Effector memory CD4-positive, alpha-beta T cell (primary cell): Measurements from ENCODE around the gene INO80E.

Source experiments
- DNase-seq, 3 donors: peaks; one replicate each; pipeline ENCODE4 v3.0.0-alpha.2; 2020
- H3K27ac ChIP-seq: 2 replicates; pipeline ENCODE4 v1.7.0; 2013; ENCODE audit warnings: mild to moderate bottlenecking, low read length, moderate library complexity; ENCODE audit not compliant: insufficient read depth, poor library complexity, severe bottlenecking
- H3K27me3 ChIP-seq: replicated peaks from 2 replicates; pipeline ENCODE4 v1.7.0; 2013; ENCODE audit warnings: mild to moderate bottlenecking, low read length; ENCODE audit not compliant: insufficient read depth, control insufficient read depth, poor library complexity, severe bottlenecking
- H3K36me3 ChIP-seq: 2 replicates; pipeline ENCODE4 v1.7.0; 2013; ENCODE audit warnings: mild to moderate bottlenecking, low read length, moderate library complexity; ENCODE audit not compliant: control insufficient read depth, insufficient read depth
- H3K4me1 ChIP-seq: 2 replicates; pipeline ENCODE4 v1.7.0; 2013; ENCODE audit warnings: low read length, mild to moderate bottlenecking; ENCODE audit not compliant: control insufficient read depth, insufficient read depth, poor library complexity, severe bottlenecking
- H3K4me3 ChIP-seq: 2 replicates; pipeline ENCODE4 v1.7.0; 2013; ENCODE audit warnings: low read length, low read depth, mild to moderate bottlenecking; ENCODE audit not compliant: insufficient read depth, poor library complexity, severe bottlenecking
- H3K9me3 ChIP-seq: 2 replicates; pipeline ENCODE4 v1.7.0; 2013; ENCODE audit warnings: mild to moderate bottlenecking, low read length, moderate library complexity; ENCODE audit not compliant: control insufficient read depth

INO80E gene

GRCh38 chr16:30003670-30004423 is 7.8 kb downstream of the INO80E start:
- H3K4me1 ChIP-seq, result no peaks in the 10 kb centered on the region
- peaks cover 12% of the 10 kb centered on the region for H3K36me3 ChIP-seq
- H3K4me3 ChIP-seq, result no peak overlapping the region
- no peak for DNase-seq
- H3K27me3 ChIP-seq, result no peaks in the 10 kb centered on the region
- no peaks in the 10 kb centered on the region for H3K9me3 ChIP-seq
- no peak overlapping the region for H3K27ac ChIP-seq

GRCh38 chr16:30004424-30004776 is 8.4 kb downstream of the INO80E start:
- Histone ChIP-seq H3K27me3 (no peaks in the 10 kb centered on the region), H3K4me3 (no peak overlapping the region), H3K9me3 (no peaks in the 10 kb centered on the region), H3K36me3 (peaks cover 10% of the 10 kb centered on the region), H3K27ac (no peak overlapping the region), H3K4me1 (no peaks in the 10 kb centered on the region)
- no peak for DNase-seq

DNA sequence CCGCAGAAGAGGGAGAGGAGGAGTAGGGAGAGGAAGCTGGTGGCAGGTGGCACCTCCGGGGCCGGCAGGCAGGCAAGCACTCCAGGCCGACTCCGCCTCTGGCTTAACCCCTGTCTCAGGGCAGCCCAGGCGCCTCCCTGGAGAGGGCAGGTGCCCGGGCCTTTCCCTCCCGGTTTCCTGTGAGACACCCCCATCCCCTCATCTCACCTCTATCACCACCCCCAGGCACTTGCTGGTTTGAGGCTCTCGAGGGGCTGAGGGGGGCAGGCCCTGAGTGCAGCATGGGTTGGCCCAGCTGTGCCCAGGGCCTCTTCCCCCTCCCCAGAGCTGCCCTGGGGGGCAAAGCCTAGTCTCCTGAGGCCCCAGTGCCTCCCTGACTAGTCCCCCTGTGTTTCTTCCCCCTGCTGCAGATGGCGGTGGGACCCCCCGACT is 8.8 kb downstream of the INO80E start:
- no peak for DNase-seq
- Histone ChIP-seq H3K4me3 (no peak overlapping the region), H3K27ac (no peak overlapping the region), H3K9me3 (no peaks in the 10 kb centered on the region), H3K27me3 (peaks cover 3% of the 10 kb centered on the region), H3K36me3 (peaks cover 9% of the 10 kb centered on the region), H3K4me1 (no peaks in the 10 kb centered on the region)

DNA sequence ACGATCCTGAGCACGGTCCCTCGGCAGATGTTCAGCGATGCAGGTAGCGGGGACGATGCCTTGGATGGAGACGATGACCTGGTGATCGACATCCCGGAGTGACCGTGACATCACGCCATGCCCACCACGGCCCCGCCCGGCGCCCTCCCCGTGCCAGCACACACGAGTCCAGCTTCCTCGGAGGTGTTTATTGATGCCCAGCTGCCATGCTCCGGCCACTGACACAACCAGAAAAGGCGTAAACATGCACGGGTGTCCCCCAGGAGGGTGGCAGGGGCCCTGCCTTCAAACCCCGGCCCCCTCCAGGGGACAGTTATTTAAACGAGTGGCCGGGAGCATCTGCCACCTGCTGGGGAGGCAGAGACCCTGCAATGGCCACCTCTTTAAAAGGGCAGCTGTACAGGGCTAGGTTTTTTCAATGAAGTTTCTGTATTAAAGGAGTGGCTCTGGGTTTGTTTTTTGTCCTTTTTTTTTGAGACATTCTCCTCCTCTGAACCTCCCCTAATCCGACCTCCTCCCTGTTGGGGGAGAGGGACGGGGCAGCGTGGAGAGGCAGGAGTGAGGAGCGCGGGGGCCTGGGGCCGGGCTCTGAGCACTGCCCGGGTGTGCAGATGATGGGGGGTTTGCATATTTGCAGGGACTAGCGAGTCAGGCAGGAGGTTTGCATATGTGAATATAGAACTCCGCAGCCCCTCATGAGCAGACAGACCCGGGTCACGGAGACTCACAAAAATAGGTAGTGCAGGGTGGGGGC is 9.5 kb downstream of the INO80E start:
- DNase-seq, result peak in 2 of 3 donors; percentile 11 to 28
- Histone ChIP-seq H3K36me3 (peaks cover 2% of the 10 kb centered on the region), H3K9me3 (no peaks in the 10 kb centered on the region), H3K4me1 (peaks cover 4% of the 10 kb centered on the region), H3K27me3 (peaks cover 10% of the 10 kb centered on the region), H3K27ac (no peak overlapping the region), H3K4me3 (no peak overlapping the region)

DNA sequence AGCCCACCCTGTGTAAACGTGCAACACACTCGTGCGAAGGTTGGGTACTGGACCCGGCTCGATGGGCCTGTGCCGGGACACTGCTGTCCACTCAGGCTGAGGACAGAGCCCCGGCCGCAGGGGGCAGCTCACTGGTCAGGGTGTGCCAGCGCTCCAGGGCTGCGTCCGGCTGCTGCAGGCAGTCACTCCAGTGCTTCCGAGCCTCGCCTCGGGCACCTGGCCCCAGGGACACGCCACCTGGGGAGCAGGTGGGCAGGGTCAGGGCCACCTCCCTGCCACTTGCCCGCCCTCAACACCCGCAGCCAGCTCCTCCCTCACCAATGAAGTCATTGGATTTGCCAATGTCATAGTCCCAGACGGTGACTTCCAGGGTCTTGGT is 10.0 kb downstream of the INO80E start:
- DNase-seq, result no peak
- Histone ChIP-seq H3K27me3 (peaks cover 15% of the 10 kb centered on the region), H3K4me3 (no peak overlapping the region), H3K27ac (no peak overlapping the region), H3K36me3 (no peaks in the 10 kb centered on the region), H3K4me1 (peaks cover 7% of the 10 kb centered on the region), H3K9me3 (no peaks in the 10 kb centered on the region)

DNA sequence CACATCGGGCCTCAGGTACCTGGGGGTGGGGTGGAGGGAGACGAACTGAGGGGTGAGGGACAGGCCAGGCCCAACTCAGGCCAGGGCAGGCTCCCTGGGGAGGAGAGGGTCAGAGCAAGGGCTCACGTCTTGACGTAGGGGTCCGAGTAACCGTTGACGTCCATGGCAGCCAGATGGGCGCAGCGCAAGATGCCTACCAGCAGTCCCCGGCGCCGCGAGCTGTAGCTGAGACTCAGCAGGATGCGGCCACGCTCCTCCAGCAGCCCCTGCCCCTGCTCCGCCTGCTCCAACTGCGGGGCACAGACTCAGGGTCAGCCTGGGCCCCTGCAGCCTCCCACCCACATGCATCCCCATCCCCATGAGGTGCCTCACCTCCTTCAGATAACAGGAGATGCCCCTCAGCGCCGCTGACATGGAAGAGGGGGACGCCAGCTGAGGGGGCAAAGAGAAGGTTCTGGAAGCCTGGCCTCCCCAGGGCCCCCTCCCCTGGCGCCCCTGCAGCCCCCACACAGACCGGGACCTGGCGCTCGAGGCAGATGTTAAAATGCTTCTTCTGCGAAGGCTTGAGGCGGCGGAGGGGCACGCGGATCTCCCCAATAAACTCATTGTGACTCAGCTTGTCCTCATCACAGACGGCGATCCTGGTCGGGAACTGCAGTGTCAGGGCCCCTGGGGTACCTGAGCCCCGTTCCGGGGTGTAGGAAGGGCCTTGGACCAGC is 10.8 kb downstream of the INO80E start:
- no peak for DNase-seq
- Histone ChIP-seq H3K27ac (no peak overlapping the region), H3K4me1 (peaks cover 12% of the 10 kb centered on the region), H3K4me3 (no peak overlapping the region), H3K9me3 (no peaks in the 10 kb centered on the region), H3K36me3 (no peaks in the 10 kb centered on the region), H3K27me3 (peaks cover 15% of the 10 kb centered on the region)

DNA sequence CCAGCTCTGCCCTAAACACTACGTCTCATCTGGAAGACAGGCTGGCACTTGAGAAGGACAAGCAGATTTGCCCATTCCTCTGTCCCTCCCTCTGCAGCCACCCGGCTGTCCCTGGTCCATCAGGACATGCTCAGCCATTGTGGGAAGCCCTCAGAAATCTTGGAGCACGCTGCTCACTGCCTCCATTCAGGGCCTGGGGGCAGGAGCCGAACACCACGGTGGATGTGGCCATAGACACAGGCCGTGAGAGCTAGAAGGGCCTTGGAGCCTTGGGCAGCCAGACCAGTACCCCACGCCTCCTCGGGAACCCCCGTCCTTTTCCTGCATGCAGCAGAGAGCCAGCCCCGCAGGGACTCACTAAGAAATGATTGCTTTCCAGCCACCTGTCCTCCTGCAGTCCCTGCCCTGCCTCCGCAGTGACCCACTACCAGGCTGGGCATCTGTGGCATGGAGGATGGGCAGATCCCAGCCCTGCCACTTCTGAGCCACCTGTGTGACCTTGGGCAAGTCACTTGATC is 11.4 kb downstream of the INO80E start:
- H3K4me1 ChIP-seq, result peaks cover 13% of the 10 kb centered on the region
- H3K27me3 ChIP-seq, result peaks cover 15% of the 10 kb centered on the region
- no peaks in the 10 kb centered on the region for H3K9me3 ChIP-seq
- DNase-seq, result no peak
- H3K4me3 ChIP-seq, result no peak overlapping the region
- no peak overlapping the region for H3K27ac ChIP-seq
- H3K36me3 ChIP-seq, result no peaks in the 10 kb centered on the region

DNA sequence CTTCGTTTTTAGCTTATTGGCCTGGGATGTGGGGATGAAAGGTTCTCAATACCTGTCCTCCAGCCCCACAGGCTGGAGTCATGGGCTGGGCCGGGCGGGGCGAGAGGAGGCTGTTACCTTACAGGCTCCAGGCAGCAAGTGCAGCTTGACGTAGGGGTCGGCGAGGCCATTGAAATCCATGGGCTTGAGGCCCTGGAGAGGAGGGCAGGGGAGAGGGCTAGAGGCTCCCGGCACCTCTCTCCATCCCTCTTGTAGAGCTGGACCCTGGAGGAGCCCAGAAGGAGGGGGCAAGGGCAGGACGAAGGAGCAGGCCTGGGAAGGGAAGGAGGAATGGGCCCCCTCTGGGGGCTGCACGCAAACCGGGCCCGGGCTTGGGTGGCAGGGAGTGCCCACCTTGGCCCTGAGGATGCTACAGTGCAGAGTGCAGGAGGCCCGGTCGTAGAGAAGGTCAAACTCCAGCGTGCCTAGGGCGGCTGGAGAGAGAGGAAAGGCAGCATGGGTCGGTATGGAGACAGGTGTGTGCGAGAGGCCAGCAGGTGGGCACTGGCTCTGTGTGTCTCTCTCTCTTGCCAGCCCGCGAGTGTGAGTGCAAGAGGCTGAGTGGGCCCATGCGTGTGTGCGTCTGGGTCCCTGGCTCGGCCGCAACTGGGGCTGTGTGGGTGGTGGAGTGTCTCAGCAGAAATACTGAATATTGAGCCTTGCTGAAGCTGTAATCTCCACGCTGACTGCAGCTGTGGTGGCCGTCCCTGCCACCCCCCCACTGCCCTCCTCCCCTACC is 13.2 kb downstream of the INO80E start:
- H3K27me3 ChIP-seq, result peaks cover 15% of the 10 kb centered on the region
- no peak for DNase-seq
- H3K4me3 ChIP-seq, result no peak overlapping the region
- peaks cover 13% of the 10 kb centered on the region for H3K4me1 ChIP-seq
- H3K36me3 ChIP-seq, result no peaks in the 10 kb centered on the region
- no peaks in the 10 kb centered on the region for H3K9me3 ChIP-seq
- H3K27ac ChIP-seq, result no peak overlapping the region

- peaks cover 15% of the 10 kb centered on the region for H3K27me3 ChIP-seq
- H3K27ac ChIP-seq, result no peak overlapping the region
- H3K4me1 ChIP-seq, result peaks cover 13% of the 10 kb centered on the region
- no peaks in the 10 kb centered on the region for H3K9me3 ChIP-seq
- H3K36me3 ChIP-seq, result no peaks in the 10 kb centered on the region
- DNase-seq, result no peak
- H3K4me3 ChIP-seq, result peak overlapping the region; percentile 51
These were observed 14.2 kb downstream of the INO80E start for GRCh38 chr16:30009990-30010843.
